ENCODE results near the gene MKNK2.

- TF ChIP-seq ZNF274 (IDR thresholded peaks at IDR 0.05; ENCODE audit: low read depth, low read length) (no peak), YY1 (IDR thresholded peaks at IDR 0.05; ENCODE audit: insufficient read depth, insufficient read length) (no peak)
Observed at GRCh38 chr19:2055931-2056836, 5.1 kb upstream of the MKNK2 start.

Data from NT2/D1 (cell line).